NT2/D1 (cell line): Measurements from ENCODE around the gene TPK1.

Experiments
- SUZ12 ChIP-seq: IDR thresholded peaks from 2 replicates; pipeline ENCODE4 v1.6.1; 2011; ENCODE audit not compliant: insufficient read length, insufficient read depth; ENCODE audit errors: extremely low read depth
- YY1 ChIP-seq: IDR thresholded peaks from 2 replicates; pipeline ENCODE4 v1.6.1; 2011; ENCODE audit not compliant: insufficient read length, insufficient read depth
- ZNF274 ChIP-seq: IDR thresholded peaks from 2 replicates; pipeline ENCODE4 v1.6.1; 2011; ENCODE audit warnings: mild to moderate bottlenecking, low read depth, low read length

DNA sequence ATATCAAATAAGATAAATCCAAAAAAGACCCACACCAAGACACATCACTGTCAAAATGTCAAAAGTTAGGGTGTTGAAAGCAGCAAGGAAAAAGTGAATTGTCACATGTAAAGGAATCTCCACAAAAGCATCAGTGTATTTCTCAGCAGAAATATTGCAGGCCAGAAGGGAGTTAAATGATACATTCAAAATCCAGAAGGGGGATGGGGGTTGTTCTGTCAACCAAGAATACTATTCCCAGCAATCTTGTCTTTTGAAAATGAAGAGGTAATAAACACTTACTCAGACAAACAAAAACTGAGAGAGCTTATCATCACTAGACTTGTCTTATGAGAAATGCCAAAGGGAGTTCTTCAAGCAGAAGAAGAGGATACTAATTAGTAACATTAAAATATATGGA is 241.3 kb downstream of the TPK1 start:
- TF ChIP-seq YY1: no peak
- TF ChIP-seq ZNF274: no peak
- no peak for TF ChIP-seq SUZ12
